Mesenchymal stem cell (in vitro differentiated cells and primary cell): Measurements from ENCODE around the gene FBXO42.

Experiments
- DNase-seq: peaks from one replicate; pipeline ENCODE4 v3.0.0-alpha.2; 2013
- H2AFZ ChIP-seq: one replicate; pipeline ENCODE4 v1.6.1; 2013; ENCODE audit warnings: low read depth, mild to moderate bottlenecking, control low read depth, inconsistent platforms, low read length, moderate library complexity
- H2AK5ac ChIP-seq: 2 replicates; pipeline ENCODE4 v1.6.1; 2013; ENCODE audit warnings: low read length, moderate library complexity, mild to moderate bottlenecking, inconsistent platforms; ENCODE audit not compliant: severe bottlenecking
- H2BK120ac ChIP-seq: one replicate; pipeline ENCODE4 v1.6.1; 2013; ENCODE audit warnings: low read depth, mild to moderate bottlenecking, inconsistent platforms, low read length, moderate library complexity
- H2BK12ac ChIP-seq, 2 experiments: one replicate each; pipeline ENCODE4 v1.6.1; 2013; ENCODE audit warnings: inconsistent platforms in 2 of 2, low read length in 2 of 2, mild to moderate bottlenecking in 2 of 2, moderate library complexity in 2 of 2, control low read depth in 1 of 2
- H2BK15ac ChIP-seq: one replicate; pipeline ENCODE4 v1.6.1; 2013; ENCODE audit warnings: mild to moderate bottlenecking, low read depth, inconsistent platforms; ENCODE audit not compliant: poor library complexity, severe bottlenecking
- H2BK5ac ChIP-seq: 2 replicates; pipeline ENCODE4 v1.6.1; 2013; ENCODE audit warnings: low read depth, mild to moderate bottlenecking, low read length, control low read depth, inconsistent platforms; ENCODE audit not compliant: poor library complexity, severe bottlenecking
- H3K14ac ChIP-seq, 2 experiments: one replicate each; pipeline ENCODE4 v1.6.1; 2013; ENCODE audit warnings: inconsistent platforms in 2 of 2, low read length in 2 of 2, control low read depth in 1 of 2, mild to moderate bottlenecking in 1 of 2, moderate library complexity in 1 of 2
- H3K18ac ChIP-seq, 2 experiments: one replicate each; pipeline ENCODE4 v1.6.1; 2013; ENCODE audit warnings: inconsistent platforms in 2 of 2, low read length in 2 of 2, control low read depth in 1 of 2, low read depth in 1 of 2, mild to moderate bottlenecking in 1 of 2
- H3K23ac ChIP-seq, 2 experiments: one replicate each; pipeline ENCODE4 v1.6.1; 2013; ENCODE audit warnings: inconsistent platforms in 2 of 2, low read length in 2 of 2, mild to moderate bottlenecking in 2 of 2, moderate library complexity in 2 of 2, control low read depth in 1 of 2
- H3K27ac ChIP-seq: 2 replicates; pipeline ENCODE4 v1.5.1; 2013; ENCODE audit warnings: mild to moderate bottlenecking, moderate library complexity, low read length, control low read depth, inconsistent platforms; ENCODE audit not compliant: poor library complexity, severe bottlenecking
- H3K27me3 ChIP-seq, 2 experiments: 2 replicates each; pipeline versions ENCODE4 v1.6.1 to v1.7.0; 2013; ENCODE audit warnings: low read length in 2 of 2, mild to moderate bottlenecking in 2 of 2, moderate library complexity in 2 of 2, control low read depth in 1 of 2, inconsistent platforms in 1 of 2; ENCODE audit not compliant: control insufficient read depth in 1 of 2, insufficient read depth in 1 of 2
- H3K36me3 ChIP-seq, 2 experiments: 2 replicates each; pipeline versions ENCODE4 v1.6.1 to v1.7.0; 2013; ENCODE audit warnings: low read length in 2 of 2, control low read depth in 1 of 2, inconsistent platforms in 1 of 2, low read depth in 1 of 2, mild to moderate bottlenecking in 1 of 2; ENCODE audit not compliant: insufficient read depth in 2 of 2, control insufficient read depth in 1 of 2
- H3K4ac ChIP-seq, 2 experiments: one replicate each; pipeline ENCODE4 v1.6.1; 2013; ENCODE audit warnings: inconsistent platforms in 2 of 2, low read length in 2 of 2, mild to moderate bottlenecking in 2 of 2, moderate library complexity in 2 of 2, control low read depth in 1 of 2, low read depth in 1 of 2
- H3K4me1 ChIP-seq: 2 replicates; pipeline ENCODE4 v1.6.1; 2013; ENCODE audit warnings: low read depth, low read length, control low read depth; ENCODE audit not compliant: control insufficient read depth, insufficient read depth
- H3K4me2 ChIP-seq: 2 replicates; pipeline ENCODE4 v1.6.1; 2013; ENCODE audit warnings: low read length, mild to moderate bottlenecking, inconsistent platforms; ENCODE audit not compliant: poor library complexity, severe bottlenecking
- H3K4me3 ChIP-seq, 2 experiments: 2 replicates each; pipeline versions ENCODE4 v1.5.1 to v1.7.0; 2013; ENCODE audit warnings: low read length in 2 of 2, mild to moderate bottlenecking in 2 of 2, control low read depth in 1 of 2, low read depth in 1 of 2; ENCODE audit not compliant: insufficient read depth in 1 of 2
- H3K79me1 ChIP-seq: replicated peaks from 2 replicates; pipeline ENCODE4 v1.6.1; 2013; ENCODE audit warnings: mild to moderate bottlenecking, control low read depth, low read length, inconsistent platforms; ENCODE audit not compliant: poor library complexity, severe bottlenecking
- H3K9ac ChIP-seq: 2 replicates; pipeline ENCODE4 v1.7.0; 2013; ENCODE audit warnings: mild to moderate bottlenecking, low read length, moderate library complexity
- H3K9me3 ChIP-seq: 2 replicates; pipeline ENCODE4 v1.7.0; 2013; ENCODE audit warnings: mild to moderate bottlenecking, low read length; ENCODE audit not compliant: control insufficient read depth
- H4K8ac ChIP-seq: one replicate; pipeline ENCODE4 v1.6.1; 2013; ENCODE audit warnings: inconsistent platforms, mild to moderate bottlenecking, low read length, moderate library complexity
- H4K91ac ChIP-seq: one replicate; pipeline ENCODE4 v1.6.1; 2013; ENCODE audit warnings: mild to moderate bottlenecking, low read length, inconsistent platforms
- WGBS: methylation state at CpG from one replicate; pipeline ENCODE4 v1.1.7; 2013; ENCODE audit warnings: mixed read lengths; 5-methylcytosine and 5-hydroxymethylcytosine counted together

FBXO42 gene

DNA sequence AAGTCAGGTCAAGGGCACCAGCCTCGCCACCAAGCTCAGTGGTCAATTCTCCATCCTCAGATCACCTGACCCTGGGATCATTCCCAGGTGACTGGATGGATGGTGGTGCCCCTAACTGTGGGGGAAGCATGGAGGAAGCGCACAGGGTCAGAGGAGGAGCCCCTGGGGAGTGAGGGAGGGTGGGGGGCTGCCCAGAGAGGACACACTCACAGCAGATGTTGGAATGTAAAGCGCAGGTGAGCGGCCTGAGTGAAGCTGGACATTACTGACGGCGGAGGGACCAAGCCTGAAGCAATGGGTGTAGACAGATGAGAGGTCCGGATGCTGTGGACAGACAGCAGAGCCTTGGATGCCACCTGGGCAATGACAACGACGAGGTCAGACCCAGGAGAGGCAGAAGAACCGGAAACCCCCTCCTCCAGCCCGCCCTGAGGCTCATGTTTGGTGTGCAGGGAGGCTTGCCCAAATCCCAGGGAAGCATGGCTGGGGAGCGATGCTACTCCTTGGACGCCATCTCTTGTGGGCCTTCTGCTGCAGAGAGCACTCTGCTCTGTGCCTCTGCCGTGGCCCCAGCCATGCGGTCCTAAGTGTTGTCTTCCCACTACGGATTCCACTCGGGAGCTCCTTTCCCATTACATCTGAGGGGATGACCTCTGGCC lies 109.6 kb downstream of the FBXO42 start:
- DNase-seq = no peak
- Histone ChIP-seq H2AK5ac (no peak overlapping the region), H3K4me1 (peaks cover 12% of the 10 kb centered on the region), H2BK12ac (no peak overlapping the region), H2BK15ac (no peak overlapping the region), H4K91ac (no peak overlapping the region), H2BK120ac (no peak overlapping the region), H3K9me3 (no peaks in the 10 kb centered on the region), H3K4me3 (no peak overlapping the region), H2BK5ac (no peak overlapping the region), H3K27me3 (no peaks in the 10 kb centered on the region), H3K18ac (no peak overlapping the region), H3K4ac (no peak overlapping the region), H3K23ac (no peak overlapping the region), H3K9ac (no peak overlapping the region), H2AFZ (no peak overlapping the region), H3K4me2 (no peak overlapping the region), H3K36me3 (peaks cover 10 to 18% of the 10 kb centered on the region in 2 experiments), H3K14ac (no peak overlapping the region), H3K79me1 (peaks cover 7% of the 10 kb centered on the region), H4K8ac (no peak overlapping the region), H3K27ac (no peak overlapping the region)
- WGBS = 93% methylated on average over 17 of the region's 17 CpGs

- Histone ChIP-seq H3K4me2 (no peak overlapping the region), H3K9ac (no peak overlapping the region), H3K23ac (no peak overlapping the region), H2BK15ac (no peak overlapping the region), H3K4ac (no peak overlapping the region), H3K18ac (no peak overlapping the region), H4K8ac (no peak overlapping the region), H2BK5ac (no peak overlapping the region), H2BK12ac (no peak overlapping the region), H3K36me3 (peaks cover 3 to 13% of the 10 kb centered on the region in 2 experiments), H2AK5ac (no peak overlapping the region), H3K4me3 (no peak overlapping the region), H3K79me1 (peaks cover 6% of the 10 kb centered on the region), H3K14ac (no peak overlapping the region), H4K91ac (no peak overlapping the region), H3K4me1 (peaks cover 18% of the 10 kb centered on the region), H3K9me3 (no peaks in the 10 kb centered on the region), H2BK120ac (no peak overlapping the region), H3K27me3 (no peaks in the 10 kb centered on the region), H2AFZ (no peak overlapping the region), H3K27ac (no peak overlapping the region)
- no peak for DNase-seq
- 92% methylated on average over 10 of the region's 10 CpGs for WGBS
These were observed 111.0 kb downstream of the FBXO42 start for GRCh38 chr1:16241221-16241708.

GRCh38 chr1:16239972-16240491 lies 112.2 kb downstream of the FBXO42 start:
- no peak overlapping the region for H4K91ac ChIP-seq
- H2AK5ac ChIP-seq = no peak overlapping the region
- peaks cover 0 to 4% of the 10 kb centered on the region in 2 experiments for H3K36me3 ChIP-seq
- H2BK5ac ChIP-seq = no peak overlapping the region
- H3K14ac ChIP-seq = no peak overlapping the region
- no peak overlapping the region for H3K9ac ChIP-seq
- H2BK12ac ChIP-seq = no peak overlapping the region
- peaks cover 22% of the 10 kb centered on the region for H3K4me1 ChIP-seq
- H2AFZ ChIP-seq = no peak overlapping the region
- DNase-seq = no peak
- H3K27me3 ChIP-seq = no peaks in the 10 kb centered on the region
- no peak overlapping the region for H2BK120ac ChIP-seq
- no peaks in the 10 kb centered on the region for H3K9me3 ChIP-seq
- H3K4me2 ChIP-seq = no peak overlapping the region
- H3K27ac ChIP-seq = no peak overlapping the region
- no peak overlapping the region for H3K23ac ChIP-seq
- no peak overlapping the region for H3K18ac ChIP-seq
- no peak overlapping the region for H3K4ac ChIP-seq
- no peak overlapping the region for H3K4me3 ChIP-seq
- H3K79me1 ChIP-seq = peaks cover 3% of the 10 kb centered on the region
- no peak overlapping the region for H2BK15ac ChIP-seq
- WGBS = 95% methylated on average over 2 of the region's 2 CpGs
- H4K8ac ChIP-seq = no peak overlapping the region

DNA sequence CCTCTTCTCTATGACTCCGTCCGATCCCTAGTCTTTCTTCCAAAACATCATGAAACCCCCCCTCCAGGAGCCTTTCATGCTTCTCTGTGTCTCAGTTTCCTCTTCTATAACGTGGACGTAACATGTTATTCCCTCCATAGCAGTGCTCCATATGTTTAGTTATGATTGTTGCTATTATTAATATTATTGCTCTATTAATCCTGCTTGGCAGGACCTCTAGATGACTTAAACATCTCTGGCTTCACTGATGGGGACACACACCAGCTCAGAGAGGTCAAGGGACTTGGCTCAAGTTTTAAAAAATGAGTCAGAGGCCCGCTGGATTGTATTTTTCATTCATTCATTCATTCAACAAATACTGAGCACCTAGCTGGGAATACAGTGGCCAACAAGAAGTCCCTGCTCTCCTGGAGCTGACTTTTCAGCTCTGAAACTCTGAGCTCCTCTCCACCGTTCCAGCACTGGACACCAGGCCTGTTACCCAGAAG lies 114.9 kb downstream of the FBXO42 start:
- Histone ChIP-seq H3K27me3 (no peaks in the 10 kb centered on the region), H3K14ac (no peak overlapping the region), H2BK120ac (no peak overlapping the region), H3K27ac (peak overlapping the region; percentile 18), H2AFZ (no peak overlapping the region), H3K36me3 (peaks cover 3 to 14% of the 10 kb centered on the region in 2 experiments), H2BK12ac (no peak overlapping the region), H3K4me1 (peaks cover 12% of the 10 kb centered on the region), H3K23ac (no peak overlapping the region), H2BK15ac (no peak overlapping the region), H3K79me1 (peaks cover 5% of the 10 kb centered on the region), H3K4ac (peak overlapping the region in 1 of 2 experiments; percentile 7), H3K9me3 (no peaks in the 10 kb centered on the region), H2AK5ac (peak overlapping the region; percentile 36), H3K18ac (no peak overlapping the region), H4K8ac (peak overlapping the region; percentile 92), H3K4me2 (peak overlapping the region; percentile 92), H3K4me3 (peak overlapping the region; percentile 70 to 90), H3K9ac (peak overlapping the region; percentile 92), H4K91ac (no peak overlapping the region), H2BK5ac (no peak overlapping the region)
- 36% methylated on average over 4 of the region's 6 CpGs for WGBS
- no peak for DNase-seq
